COLO829 (cell line): Measurements from ENCODE around the gene ZBP1.

ENCODE experiments used
- DNase-seq: peaks from one replicate; pipeline ENCODE4 v3.0.0; 2012; ENCODE audit warnings: low spot score

ZBP1 gene

DNA sequence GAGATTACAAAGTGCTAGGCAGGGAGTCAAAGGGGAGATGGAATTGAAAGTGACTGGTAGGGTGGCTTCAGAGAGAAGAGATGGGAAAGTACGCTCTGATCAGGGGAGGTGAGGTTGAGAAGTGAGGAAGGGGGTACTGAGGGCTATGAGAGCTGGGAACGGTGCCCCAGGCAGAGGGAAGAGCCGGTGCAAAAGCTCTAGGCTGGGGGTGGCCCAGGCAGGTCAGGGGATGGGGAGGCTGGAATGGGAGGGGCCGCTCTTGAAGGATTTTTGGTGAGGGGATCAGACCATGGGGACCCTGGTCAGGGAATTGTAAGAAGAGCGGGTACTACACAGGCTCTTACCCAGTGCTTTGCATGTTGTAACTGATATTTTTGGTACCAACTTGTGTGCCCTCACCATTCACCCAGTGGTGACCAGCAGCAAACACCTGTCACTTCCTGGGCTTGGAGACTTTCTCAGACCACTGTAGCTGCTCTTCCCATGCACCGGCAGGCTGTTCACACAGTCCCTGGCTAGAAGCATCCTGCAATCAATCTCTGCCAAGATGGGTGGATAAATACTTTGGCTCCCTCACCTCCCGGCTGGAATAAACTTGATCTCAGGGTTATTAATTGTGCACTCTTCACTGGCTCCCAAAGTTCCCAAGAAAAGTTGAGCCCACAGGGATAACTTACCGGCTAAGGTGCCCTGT is 35.3 kb downstream of the ZBP1 start:
- no peak for DNase-seq

DNA sequence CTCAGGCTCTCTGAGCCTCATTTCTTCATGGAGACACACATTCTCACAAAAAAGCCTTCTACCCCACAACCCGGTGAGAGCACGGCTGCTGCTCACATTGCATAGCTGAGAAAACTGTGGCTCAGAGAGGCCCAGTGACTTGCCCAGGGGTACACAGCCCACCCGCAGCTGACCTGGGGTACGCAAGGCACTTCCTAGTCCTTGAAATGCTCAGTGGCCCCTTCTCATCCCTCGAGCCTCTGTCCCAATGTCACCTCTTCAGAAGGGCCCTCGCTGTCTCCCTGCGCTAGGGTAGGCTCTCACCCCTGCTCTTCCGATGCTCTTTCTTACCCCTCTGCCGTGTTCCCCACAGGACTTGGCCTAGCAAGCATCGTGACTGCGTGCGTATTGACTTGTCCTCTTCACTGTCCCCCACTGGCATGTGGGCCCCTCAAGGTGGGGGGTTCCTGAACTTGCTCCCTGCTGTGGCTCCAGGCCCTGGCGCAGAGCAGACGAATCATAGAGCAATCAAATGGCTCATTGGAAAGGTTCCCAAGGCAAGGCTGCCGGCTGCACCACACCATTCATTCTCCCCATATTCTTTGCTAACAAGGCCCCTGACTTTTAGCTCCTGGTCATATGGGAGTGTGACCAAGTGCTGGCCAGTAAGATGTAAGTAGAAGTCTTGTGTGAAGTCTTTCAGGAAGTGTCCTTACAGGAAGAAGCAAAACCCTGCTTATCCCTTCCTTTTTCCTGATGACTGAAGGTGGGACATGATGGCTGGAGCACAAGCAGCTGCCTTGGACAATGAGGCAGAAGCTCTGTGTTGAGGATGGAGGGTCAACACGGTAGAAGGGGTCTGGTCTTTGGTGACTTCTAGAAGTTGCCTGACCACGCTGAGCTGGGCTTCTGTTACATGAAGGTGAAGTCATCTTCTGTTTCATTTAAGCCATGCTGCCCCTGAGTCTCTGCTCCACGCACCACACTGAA is 36.7 kb downstream of the ZBP1 start:
- no peak for DNase-seq

DNA sequence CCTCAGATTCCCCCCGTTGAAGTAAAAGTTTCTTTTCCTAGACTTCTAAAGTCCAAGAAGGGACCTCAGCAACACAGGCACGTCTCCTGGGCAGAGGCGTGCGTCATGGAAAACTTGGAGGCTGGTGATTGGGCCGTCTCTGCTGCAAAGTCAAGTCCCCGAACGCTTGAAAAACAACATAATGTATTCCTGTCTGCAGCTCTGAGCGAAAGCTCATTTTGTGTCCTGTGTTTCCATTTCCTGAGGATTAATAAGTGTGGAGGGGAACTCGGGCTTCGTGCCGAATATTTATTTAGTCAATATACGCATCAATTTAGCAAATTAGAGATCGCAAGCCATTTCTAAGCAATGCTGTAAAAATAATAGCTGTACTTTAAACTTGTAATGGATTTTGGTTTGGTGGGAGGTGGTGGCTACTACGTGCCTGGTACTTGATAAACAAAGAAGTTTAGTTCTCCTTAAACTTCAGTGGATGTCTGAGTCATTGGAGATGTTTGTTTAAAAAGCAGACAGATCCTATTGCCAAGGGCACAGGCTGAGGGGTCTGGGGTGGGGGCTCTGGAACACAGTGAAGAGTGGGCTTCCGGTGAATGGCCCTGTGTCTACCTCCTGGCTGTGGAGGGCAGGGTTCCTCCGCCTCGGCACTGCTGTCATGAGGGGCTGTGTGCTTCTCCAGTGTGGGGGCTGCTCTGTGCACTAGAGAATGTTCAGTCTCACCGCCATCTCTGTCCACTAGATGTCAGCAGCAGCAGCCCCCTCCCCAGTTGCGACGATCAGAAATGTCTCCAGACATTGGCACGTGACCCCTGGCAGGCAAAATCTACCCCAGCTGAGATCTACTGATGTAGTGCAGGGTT is 37.6 kb downstream of the ZBP1 start:
- DNase-seq = peak; percentile 64

DNA sequence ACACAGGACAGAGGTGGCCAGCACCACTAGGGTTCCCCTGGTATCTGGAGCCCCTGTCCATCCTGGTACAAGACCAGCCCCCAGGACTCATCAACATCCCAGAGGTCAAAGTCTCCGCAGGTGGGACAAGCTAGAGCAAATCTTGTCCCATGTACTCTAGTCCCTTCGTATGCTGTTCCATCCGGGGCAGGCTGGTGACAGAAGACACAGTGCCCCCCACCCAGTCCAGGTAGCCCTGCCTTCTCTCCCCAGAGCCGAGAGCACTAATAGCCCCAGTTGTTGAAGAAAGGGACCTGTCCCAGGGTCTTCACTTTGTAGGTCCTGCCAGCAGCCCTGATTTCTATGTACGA is 38.2 kb downstream of the ZBP1 start:
- no peak for DNase-seq

DNA sequence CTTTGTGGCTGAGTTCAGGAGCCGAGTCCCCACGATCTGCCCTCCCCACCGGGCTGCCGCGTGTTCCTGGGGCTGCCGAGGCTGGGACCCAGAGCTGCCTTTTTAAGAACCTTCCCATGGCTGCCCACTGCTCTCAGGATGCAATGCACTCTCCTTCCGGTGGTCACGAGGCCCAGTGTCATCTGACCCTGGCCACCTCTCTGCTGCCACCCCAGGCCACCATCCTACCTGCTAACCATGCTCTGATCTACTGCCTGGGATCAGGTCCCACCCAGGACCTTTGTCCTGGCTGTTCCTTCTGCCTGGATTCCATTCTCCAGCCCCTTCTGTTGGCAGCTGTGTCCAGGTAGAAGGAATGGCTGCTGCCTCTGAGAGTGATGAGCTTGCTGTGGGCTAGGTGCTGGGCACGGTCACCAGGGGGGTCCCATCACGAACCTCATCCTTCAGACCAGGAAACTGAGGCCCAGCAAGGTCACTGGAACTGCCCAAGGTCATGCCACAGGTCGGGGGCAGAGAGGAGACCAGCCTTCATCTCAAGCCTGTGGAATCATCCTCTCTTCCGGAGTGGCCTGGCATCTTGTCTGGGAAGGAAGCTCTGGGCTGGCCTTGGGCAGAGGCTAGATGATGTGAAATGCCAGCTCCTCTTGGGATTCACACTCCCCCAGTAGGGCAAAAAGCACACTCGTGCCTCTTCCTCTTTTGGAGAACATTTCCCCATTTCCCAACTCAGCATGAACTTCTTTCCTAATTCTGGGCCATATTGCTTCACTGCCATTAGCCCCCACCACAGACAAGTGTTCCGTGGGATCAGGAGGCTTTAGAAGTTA is 38.8 kb downstream of the ZBP1 start:
- no peak for DNase-seq

DNA sequence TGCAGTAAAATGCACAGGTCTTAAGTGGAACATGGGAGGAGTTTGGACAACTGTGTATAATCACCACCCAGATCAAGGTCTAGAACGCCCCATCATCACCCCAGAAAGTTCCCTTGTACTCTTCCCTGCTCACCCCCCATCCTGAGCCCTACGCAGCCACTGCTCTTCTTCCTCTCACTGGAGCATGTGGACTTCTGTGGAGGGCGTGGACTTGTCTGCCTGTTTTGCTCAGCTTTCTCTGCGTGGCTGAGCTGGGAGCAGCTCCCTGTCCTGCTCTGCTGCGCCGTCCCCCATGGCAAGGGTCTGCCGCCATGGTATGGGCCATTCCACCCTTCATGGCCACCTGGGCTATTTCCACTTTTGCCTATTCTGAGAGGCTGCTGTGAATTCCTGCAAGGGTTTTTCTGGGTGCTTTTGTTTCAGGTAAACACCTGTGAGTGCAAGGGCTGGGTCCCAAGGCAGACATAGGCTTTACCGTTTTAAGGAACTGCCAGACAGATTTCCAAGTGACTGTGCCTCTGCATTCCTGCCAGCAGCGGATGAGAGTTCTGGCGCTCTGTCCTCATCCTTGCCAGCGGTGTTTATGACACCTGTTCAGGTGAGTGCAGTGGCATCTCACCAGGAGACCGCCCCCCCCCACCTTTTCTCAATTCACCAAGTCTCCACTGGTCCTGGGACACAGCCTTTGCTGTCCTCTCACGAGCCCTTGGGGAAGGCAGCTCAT is 39.6 kb downstream of the ZBP1 start:
- no peak for DNase-seq

DNA sequence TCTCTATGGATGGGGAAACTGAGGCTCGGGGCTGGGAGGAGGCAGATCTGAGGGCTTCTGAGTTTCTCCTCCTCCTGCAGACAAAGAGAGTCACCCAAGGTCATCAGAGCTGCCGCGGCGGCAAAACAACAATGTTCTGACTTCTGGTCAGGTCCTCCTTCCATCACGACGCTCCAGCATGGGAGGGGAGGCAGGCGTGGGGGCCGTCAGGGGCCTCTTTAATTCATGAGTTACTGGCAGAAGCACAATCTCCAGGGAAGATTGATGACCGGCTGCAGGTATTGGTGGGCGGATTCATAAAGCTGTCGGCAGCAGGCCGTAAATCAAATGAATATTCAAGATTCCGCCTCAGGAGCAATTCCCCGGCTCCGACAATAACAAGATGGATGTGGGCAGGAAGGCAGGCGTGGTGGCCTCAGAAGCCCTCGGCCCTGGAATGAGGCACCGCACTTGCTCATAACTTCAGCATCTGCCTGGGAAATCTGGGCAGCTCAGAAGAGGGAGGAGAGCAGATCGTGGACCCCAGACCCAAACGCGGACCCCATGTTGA is 40.3 kb downstream of the ZBP1 start:
- DNase-seq = no peak

DNA sequence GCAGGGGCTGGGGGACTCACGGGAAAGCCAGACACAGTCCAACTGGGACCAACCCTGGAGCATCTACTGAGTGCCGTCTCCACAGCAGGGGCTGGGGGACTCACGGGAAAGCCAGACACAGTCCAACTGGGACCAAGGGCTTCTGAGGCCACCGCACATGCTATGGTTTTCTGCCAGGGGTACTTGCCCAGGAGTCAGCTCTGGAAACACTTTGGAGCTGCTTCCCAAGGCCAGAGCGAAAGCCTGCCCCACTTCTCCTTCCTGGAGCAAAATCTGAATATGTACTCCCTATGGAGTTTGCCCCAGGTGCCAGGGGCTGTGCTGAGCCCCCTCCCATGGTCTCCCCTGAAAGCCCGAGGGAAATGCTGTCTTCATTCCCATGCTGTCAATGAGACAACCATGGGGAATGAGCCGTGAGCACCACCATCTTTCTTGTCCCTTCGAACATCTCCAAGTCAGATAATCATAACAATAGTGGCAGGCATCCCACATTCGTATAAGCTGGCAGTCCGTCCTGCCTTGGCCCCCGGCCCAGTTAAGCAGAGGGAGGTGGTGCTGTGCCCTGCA is 40.8 kb downstream of the ZBP1 start:
- DNase-seq = no peak

DNA sequence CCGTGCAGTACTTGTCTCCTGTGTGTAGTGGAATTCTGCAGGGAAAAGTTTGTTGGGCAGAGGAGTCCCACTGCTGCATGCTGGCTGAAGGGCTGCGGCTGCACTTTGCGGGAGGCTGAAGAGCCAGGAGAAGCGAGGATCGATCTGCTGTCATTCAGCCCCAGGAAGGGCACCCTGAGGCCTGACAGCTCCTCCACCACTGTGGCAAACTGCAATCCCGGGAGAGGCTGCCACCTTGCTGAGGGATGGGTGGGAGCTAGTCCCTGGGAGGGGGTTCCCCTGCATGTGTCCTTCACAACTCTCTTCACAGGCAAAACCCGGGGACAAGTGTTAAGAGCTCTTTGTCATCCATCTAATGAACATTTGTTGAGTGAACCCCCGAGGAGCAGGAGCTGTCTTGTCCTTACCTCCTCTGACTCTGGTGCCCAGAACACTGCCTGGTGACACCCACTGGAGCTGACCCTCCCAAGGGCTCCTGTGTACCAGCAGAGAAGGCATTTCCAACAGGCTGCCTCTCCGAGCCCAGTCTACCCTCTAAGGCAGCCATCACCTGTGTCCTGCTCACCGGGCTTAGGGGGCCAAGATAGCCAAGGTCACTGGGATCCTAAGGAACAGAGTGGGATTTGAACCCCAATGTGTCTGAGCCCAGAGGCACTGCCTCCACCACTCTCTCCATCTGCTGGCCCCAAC is 41.6 kb downstream of the ZBP1 start:
- no peak for DNase-seq

DNA sequence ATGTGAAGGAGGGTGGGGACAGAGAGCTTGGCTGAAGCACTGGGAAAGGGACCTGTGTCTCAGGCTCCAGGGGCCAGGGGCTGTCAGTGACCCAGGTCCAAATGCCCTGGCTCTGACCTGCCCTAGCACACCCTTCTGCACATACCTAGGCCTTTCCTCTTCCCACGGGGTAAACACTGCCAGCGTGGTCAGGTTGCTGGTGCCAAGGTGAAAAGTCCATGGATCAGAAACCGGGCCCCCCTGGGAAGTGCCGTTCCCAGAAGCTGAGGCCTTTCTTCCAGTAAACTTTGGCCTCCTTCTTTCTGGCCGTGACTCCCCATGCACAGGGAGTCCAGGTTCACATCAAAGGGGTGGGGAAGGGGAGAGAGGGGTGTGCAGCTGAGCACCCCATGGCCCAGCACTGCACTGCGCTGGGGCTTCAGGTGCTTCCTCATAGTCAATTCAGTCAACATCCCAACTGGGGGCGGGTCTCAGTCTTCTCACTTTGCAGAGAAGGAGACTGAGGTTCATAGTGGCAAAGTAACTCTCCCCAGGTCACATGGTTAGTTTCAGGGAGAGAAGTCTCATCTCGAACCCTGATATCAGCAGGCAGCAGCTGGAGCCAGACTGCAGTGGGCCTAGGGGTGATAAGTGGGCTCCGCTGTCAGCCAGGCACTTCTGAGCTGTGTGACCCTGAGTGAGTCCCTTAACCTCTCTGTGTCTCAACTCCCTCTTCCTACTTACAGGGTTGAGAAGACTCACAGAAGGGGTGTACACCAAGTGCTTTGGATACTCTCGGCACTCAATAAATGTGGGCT is 42.3 kb downstream of the ZBP1 start:
- DNase-seq = no peak

DNA sequence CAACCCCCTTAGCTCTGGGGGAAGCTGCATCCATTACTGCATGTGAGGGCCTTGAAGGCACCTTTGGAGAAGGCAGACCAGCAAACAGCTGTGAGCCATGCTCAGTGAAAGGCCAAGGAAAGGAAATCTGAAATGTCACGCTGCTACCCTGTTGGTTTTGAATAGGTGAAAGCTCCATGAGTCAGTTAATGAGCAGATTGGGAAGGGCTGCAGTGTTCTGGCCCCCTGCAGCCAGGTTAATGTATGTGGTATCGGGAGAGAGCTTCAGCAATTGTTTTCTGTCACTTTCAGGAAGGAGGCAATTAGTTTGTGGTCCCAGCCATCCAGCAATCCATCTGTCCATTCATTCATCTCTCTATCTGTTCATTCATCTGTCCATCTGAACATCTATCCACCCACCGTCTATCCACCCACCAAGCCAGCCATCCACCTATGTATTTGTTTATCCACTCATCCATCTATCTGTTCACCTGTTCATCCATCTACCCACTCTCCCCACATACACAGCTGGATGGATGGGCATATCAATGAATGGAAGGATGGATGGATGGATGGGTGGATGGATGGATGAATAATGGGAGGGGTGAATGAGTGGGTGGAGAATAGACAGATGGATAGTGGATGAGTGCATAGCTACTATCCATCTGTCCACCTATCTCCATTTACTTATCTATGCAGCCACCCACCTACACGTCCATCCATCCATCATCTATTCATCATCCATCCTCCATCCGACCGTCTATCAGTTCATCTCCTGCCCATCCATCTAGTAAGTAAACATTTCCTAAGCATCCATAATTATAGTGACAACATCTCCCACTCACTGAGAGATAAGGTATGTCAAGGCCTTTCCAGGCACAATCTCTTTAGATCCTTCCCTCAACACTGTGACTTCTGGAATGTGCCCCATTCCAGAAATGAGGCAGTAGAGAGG is 43.3 kb downstream of the ZBP1 start:
- DNase-seq = no peak

DNA sequence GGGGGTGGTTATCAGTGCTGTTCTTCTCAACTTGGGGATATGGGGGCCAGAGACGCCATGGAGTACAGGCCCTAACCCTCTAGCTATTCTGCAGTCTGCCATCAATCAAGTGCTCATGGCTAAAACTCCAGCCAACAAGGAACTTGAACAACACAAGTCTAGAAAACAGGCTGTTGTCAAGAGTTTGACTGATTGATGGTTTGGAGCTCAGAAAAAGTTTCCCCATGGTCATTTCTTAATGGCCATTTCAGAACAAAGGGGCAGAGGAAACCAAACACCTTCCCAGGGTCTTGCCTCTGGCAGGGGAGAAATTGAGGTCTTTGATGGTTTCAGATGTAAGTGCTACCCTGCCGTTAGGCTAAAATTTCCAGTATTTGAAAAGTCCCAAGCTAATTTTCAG is 44.2 kb downstream of the ZBP1 start:
- no peak for DNase-seq

DNA sequence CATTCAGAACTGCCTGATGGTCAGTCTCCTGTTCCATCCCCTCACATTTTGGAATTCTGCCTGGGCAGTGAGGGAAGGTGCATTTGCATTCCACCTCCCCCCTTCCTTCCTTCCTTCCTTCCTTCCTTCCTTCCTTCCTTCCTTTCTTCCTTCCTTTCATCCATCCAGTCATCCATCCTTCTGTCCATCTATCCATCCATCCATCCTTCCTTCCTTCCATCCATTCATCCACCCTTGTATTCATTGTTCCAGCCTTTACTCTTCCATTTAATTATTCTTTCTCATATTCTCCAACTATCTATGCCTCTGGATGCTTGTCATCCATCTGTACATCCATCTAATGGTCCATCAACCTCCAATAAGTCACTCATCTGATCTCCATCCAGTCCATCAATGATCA is 45.3 kb downstream of the ZBP1 start:
- DNase-seq = no peak

DNA sequence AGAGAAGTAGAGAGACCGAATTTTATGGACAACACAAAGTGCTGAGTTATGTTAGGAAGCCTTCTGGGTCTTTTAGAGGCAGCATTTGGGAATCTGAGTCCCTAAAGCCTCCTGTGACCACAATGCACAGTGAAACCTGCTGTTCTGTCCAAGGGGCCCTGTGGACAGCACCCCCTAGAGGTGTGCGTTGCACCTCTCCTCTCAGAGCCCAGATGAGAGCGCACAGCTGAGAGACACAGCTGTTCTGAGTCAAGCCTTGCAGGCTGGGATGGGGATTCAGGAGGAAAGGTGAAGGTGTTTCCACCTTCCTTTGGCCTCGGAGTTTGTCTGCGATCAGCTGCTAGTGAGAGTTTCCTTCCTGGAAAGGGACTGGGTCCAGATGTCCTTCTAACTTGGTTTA is 46.3 kb downstream of the ZBP1 start:
- no peak for DNase-seq

DNA sequence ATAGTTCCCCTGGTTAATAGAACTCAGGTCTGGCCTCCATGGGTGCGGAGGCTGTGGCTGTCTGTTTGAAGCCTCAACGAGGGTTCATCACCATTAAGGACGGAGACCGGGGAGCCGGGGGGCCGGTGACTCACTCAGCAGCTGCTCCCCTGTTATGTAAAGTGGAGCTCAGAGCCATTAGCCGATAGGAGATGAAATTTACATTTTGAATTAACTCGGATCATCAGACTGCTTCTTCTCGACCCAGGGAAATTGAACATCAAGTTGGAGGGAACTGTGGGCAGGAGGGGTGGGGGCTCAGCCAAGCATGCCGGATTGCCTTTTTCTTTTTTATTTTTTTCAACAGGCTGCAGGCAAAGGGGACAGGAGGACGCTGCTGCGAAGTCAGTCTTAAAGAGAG is 47.0 kb downstream of the ZBP1 start:
- no peak for DNase-seq

DNA sequence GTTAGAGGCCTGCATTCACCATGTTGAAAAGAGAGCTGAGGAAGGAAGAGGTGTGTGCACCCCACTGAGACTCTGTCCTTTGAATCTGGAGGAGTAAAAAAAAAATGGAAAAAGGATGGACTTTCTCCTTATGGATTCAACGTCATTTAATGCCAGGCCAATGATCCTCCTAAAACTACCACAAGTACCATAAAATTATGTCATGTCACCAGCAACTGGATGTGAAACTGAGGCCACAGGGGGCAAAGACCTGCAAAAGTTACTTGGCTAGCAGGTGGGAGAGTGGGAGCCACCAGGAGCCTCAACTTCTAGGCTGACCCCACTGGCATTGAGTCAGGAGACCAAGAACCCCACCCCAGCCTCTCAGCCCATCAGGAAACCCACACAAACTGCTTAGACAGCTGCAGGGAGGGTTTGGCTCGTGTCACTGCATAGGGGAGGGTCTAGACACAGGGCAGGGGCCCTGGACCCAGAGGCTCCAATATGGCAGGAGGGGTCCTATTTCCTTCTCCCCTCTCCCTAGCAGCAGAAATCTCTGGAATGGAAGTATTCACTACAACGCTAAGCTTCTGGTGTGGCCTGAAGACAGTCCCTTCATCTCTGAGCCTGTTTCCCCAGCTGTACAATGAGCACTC is 48.3 kb downstream of the ZBP1 start:
- no peak for DNase-seq

DNA sequence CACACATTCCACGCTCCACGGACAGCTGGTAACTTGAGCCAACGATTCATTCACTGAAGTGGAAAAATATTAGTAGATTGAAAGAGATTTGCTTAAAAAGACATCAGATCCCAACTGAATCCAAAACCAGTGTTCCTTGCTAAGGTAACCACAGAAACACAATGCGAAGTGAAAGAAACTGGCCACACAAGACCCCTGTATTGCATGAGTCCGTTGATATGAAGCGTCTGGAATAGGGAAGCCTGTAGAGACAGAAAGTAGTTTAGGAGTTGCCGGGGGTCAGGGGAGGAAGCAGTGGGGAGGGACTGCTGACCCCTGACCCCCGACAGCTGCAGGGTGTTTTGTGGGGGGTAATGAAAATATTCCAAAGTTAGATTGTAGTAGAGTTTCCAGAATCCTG is 49.3 kb downstream of the ZBP1 start:
- DNase-seq = no peak
